Astrocyte (in vitro differentiated cells and primary cell): ENCODE data around the gene GDF10.

Experiments used
- CTCF ChIP-seq: IDR thresholded peaks from 2 replicates; pipeline ENCODE4 v1.5.1; 2011; ENCODE audit warnings: low read depth, mild to moderate bottlenecking, inconsistent platforms, low read length, moderate library complexity; ENCODE audit not compliant: insufficient read depth
- EZH2 ChIP-seq: IDR thresholded peaks from 2 replicates; pipeline ENCODE4 v1.6.1; 2012; ENCODE audit warnings: mild to moderate bottlenecking, low read length, inconsistent platforms; ENCODE audit not compliant: insufficient read depth

DNA sequence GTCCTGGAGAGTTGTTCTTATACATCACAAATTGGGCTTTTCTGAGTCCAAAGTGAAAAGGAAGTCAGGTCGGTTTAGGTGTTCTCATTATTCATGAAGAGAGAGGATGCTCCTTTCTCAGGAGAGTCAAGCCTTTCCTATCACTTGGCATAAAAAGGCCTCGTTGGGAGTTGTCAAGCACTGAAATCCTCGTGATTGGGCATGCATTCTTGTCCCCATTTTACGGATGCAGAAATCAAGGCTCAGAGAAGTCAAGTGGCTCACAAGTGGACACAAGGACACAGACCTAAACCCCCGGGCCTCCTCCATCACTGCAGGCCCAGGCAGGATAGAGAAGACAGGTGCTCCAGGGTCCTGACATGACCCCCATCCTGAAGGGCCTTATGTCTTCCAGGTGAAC lies 56.7 kb downstream of the GDF10 start:
- TF ChIP-seq EZH2 = no peak
- no peak for TF ChIP-seq CTCF
